K562 (cell line): ENCODE measurements around the gene TANK. TPM values are rescaled to one million over a fixed set of nuclear protein-coding genes. Genes with fewer than 3 reads are reported as not detected.

Source experiments
- ATAC-seq: fragments of 200-7000 bp; cut with Tn5 transposase; 3 replicates; pipeline ENCODE4 v1.9.1; 2020; ENCODE audit warnings: moderate library complexity
- BruUV-seq: library from RNA; stranded (reverse); fragments of 400-500 nt; replicated peaks from 2 replicates; lab custom pipeline; 2021; lab: Mats Ljungman, UMichigan
- CTCF ChIA-PET: fragments of 300-600 bp; formaldehyde crosslinking; extraction: SDS; loops from one replicate; lab custom pipeline; 2021; ENCODE audit warnings: low intra/inter-chr PET ratio; lab: Yijun Ruan, JAX
- POLR2A ChIA-PET: fragments of 300-600, 350-650 bp; sonication (Branson Sonifier 250); formaldehyde crosslinking; extraction: SDS; loops from one replicate; lab custom pipeline; 2021; ENCODE audit warnings: antibody characterized with exemption, inconsistent platforms; lab: Yijun Ruan, JAX
- DNase-seq, 4 experiments: peaks; one replicate each; pipeline versions ENCODE4 v3.0.0 to v3.0.0-alpha.2; 2011 to 2018; ENCODE audit warnings: low spot score in 3 of 4, mixed read lengths in 3 of 4; ENCODE audit errors: extremely low read depth in 1 of 4
- FAIRE-seq: peaks from 2 replicates; lab custom pipeline; 2011; peaks lifted over from hg19 to GRCh38; lab: Jason Lieb, UNC
- H2AFZ ChIP-seq: 2 replicates; pipeline ENCODE4 v1.6.0; 2011; ENCODE audit warnings: low read depth, low read length, control low read depth, inconsistent platforms
- H3K27ac ChIP-seq: fragments of 200-600 bp; 3 replicates; pipeline ENCODE4 v1.8.0; 2011; ENCODE audit warnings: low read depth, mild to moderate bottlenecking, control low read depth, inconsistent platforms, low read length, moderate library complexity, mixed read lengths; ENCODE audit errors: extremely low read depth
- H3K27me3 ChIP-seq, 2 experiments: fragments of 300-600 bp in 1 of 2; 2 replicates in 1 of 2; 3 replicates in 1 of 2; pipeline versions ENCODE4 v1.6.0 to v1.8.0; 2011; ENCODE audit warnings: inconsistent platforms in 2 of 2, low read length in 2 of 2, mild to moderate bottlenecking in 1 of 2, mixed read lengths in 1 of 2, moderate library complexity in 1 of 2; ENCODE audit not compliant: control insufficient read depth in 2 of 2, insufficient read depth in 2 of 2
- H3K36me3 ChIP-seq: fragments of 300-600 bp; 3 replicates; pipeline ENCODE4 v1.8.0; 2011; ENCODE audit warnings: mild to moderate bottlenecking, low read length, inconsistent platforms; ENCODE audit not compliant: control insufficient read depth, insufficient read depth
- H3K4me1 ChIP-seq, 2 experiments: fragments of 200-600 bp in 1 of 2; replicated peaks in 1 of 2; 2 replicates in 1 of 2; 3 replicates in 1 of 2; pipeline versions ENCODE4 v1.5.1 to v1.8.0; 2011; ENCODE audit warnings: inconsistent platforms in 2 of 2, low read length in 2 of 2, mild to moderate bottlenecking in 1 of 2, mixed read lengths in 1 of 2, moderate library complexity in 1 of 2; ENCODE audit not compliant: control insufficient read depth in 2 of 2, insufficient read depth in 2 of 2
- H3K4me2 ChIP-seq: 2 replicates; pipeline ENCODE4 v1.6.1; 2011; ENCODE audit warnings: low read length, control low read depth, inconsistent platforms, mixed read lengths; ENCODE audit not compliant: insufficient read depth
- H3K4me3 ChIP-seq: fragments of 200-600 bp; sonication (generic), shearing (Covaris generic); 2 replicates; pipeline ENCODE4 v1.5.1; 2016; ENCODE audit warnings: control low read depth, inconsistent platforms
- H3K79me2 ChIP-seq: fragments of 200-600 bp; 3 replicates; pipeline ENCODE4 v1.8.0; 2011; ENCODE audit warnings: low read length, inconsistent platforms; ENCODE audit not compliant: control insufficient read depth, insufficient read depth
- H3K9ac ChIP-seq, 2 experiments: 2 replicates each; pipeline versions ENCODE4 v1.6.0 to v1.6.1; 2011; ENCODE audit warnings: low read depth in 2 of 2, low read length in 2 of 2, control low read depth in 1 of 2, inconsistent platforms in 1 of 2, mild to moderate bottlenecking in 1 of 2, mixed read lengths in 1 of 2; ENCODE audit not compliant: insufficient read depth in 1 of 2
- H3K9me1 ChIP-seq: one replicate; pipeline ENCODE4 v1.6.0; 2011; ENCODE audit warnings: inconsistent platforms, mild to moderate bottlenecking, low read length, moderate library complexity; ENCODE audit not compliant: control insufficient read depth, insufficient read depth
- H3K9me3 ChIP-seq: replicated peaks from 2 replicates; pipeline ENCODE4 v1.5.1; 2011; ENCODE audit warnings: low read depth, low read length, inconsistent platforms; ENCODE audit not compliant: control insufficient read depth, insufficient read depth
- H4K20me1 ChIP-seq: replicated peaks from 2 replicates; pipeline ENCODE4 v1.6.1; 2011; ENCODE audit warnings: low read length, inconsistent platforms, mixed read lengths; ENCODE audit not compliant: control insufficient read depth, insufficient read depth
- CHD7 ChIP-seq: fragments of 200-600 bp; sonication (generic); IDR thresholded peaks from one replicate; pipeline ENCODE4 v1.6.1; 2012; ENCODE audit warnings: mild to moderate bottlenecking, low read depth, low read length, inconsistent platforms
- KAT8 ChIP-seq: fragments of 450-650 bp; IDR thresholded peaks from 2 replicates; pipeline ENCODE4 v1.6.1; 2016; ENCODE audit warnings: low read depth, mild to moderate bottlenecking
- KLF16 ChIP-seq: IDR thresholded peaks from 2 replicates; pipeline ENCODE4 v1.6.1; 2016; ENCODE audit warnings: antibody characterized with exemption
- PCBP2 ChIP-seq: fragments of 200-400 bp; formaldehyde crosslinking; IDR thresholded peaks from 2 replicates; pipeline ENCODE4 v1.6.1; 2018; ENCODE audit warnings: low read length, low read depth, mild to moderate bottlenecking, moderate library complexity; ENCODE audit not compliant: poor library complexity, severe bottlenecking
- SAFB2 ChIP-seq: fragments of 200-400 bp; formaldehyde crosslinking; IDR thresholded peaks from 2 replicates; pipeline ENCODE4 v1.6.1; 2018; ENCODE audit warnings: borderline replicate concordance, low read length, low read depth, moderate library complexity; ENCODE audit not compliant: severe bottlenecking
- WGBS: fragments of 100-300 bp; shearing (Covaris generic); methylation state at CpG from one replicate; pipeline ENCODE4 v1.1.6; 2016; ENCODE audit warnings: low coverage, mixed read lengths; ENCODE audit not compliant: insufficient coverage; ENCODE audit errors: missing lambda C conversion rate; 5-methylcytosine and 5-hydroxymethylcytosine counted together
- in situ Hi-C: fragments of 300-500 bp; cut with MboI; formaldehyde crosslinking; loops from 4 replicates; pipeline ENCODE4 v1.15.0; 2018; ENCODE audit warnings: inconsistent platforms, mixed read lengths
- intact Hi-C: fragments of 100-400 bp; cut with micrococcal nuclease; formaldehyde crosslinking; loops from 2 replicates; pipeline ENCODE4 v1.14.2; 2022
- polyA plus RNA-seq, 8 experiments: library from polyadenylated mRNA; depleted of rRNA in 4 of 8; stranded (reverse) in 5 of 8; unstranded in 3 of 8; fragments of >200 nt; fragmentation: Nextera tagmentation in 2 of 8; fragmentation: Illumina TruSeq in 1 of 8; extraction: Ambion mirVana in 2 of 8; extraction: Trizol in 1 of 8; gene quantifications; 2 replicates each; pipeline versions ENCODE4 v1.2.1 to v1.2.3, GENCODE V29; 2011 to 2014; ENCODE audit warnings: inconsistent platforms in 1 of 8, missing spikeins in 1 of 8
- total RNA-seq, 7 experiments: library from RNA; depleted of rRNA in 6 of 7; stranded (reverse); fragments of >200 nt in 6 of 7; fragmentation: Illumina TruSeq in 2 of 7; extraction: Trizol in 2 of 7; gene quantifications; 2 replicates each; pipeline versions ENCODE4 v1.2.1 to v1.2.3, GENCODE V29; 2011 to 2021; ENCODE audit warnings: low replicate concordance in 1 of 7

Gene TANK
- total and polyA plus RNA-seq, 9 of the 15 experiments (the other 6 are each of a cell fraction or from before 2014, with no cell fraction given) = 43.0 to 91.5 (median 54.4) TPM

- H3K9me3 ChIP-seq = no peaks in the 10 kb centered on the region
- no peak for DNase-seq
- no peak overlapping the region for H3K27ac ChIP-seq
- H4K20me1 ChIP-seq = no peaks in the 10 kb centered on the region
- no peak for ATAC-seq
- no TSS peak for BruUV-seq
- peaks cover 0 to 40% of the 10 kb centered on the region in 2 experiments for H3K4me1 ChIP-seq
- peaks cover 68% of the 10 kb centered on the region for H3K79me2 ChIP-seq
- TF ChIP-seq PCBP2 (peak; percentile 68), KAT8 (no peak)
- in situ Hi-C loops (no loop called here), intact Hi-C loops (no loop called here)
- H3K27me3 ChIP-seq = no peaks in the 10 kb centered on the region
- no peak overlapping the region for H3K9ac ChIP-seq
- ChIA-PET POLR2A (no interaction called here), CTCF (no interaction called here)
- no peak for FAIRE-seq
- H2AFZ ChIP-seq = no peak overlapping the region
- H3K9me1 ChIP-seq = no peaks in the 10 kb centered on the region
- no peak overlapping the region for H3K4me3 ChIP-seq
- H3K4me2 ChIP-seq = no peak overlapping the region
- peaks cover 24% of the 10 kb centered on the region; the same call in 2 of the 3 replicates for H3K36me3 ChIP-seq
- WGBS = 92% methylated on average over 2 of the region's 2 CpGs
These were observed 9.1 kb downstream of the TANK start for GRCh38 chr2:161169335-161169734.

GRCh38 chr2:161170377-161170776 lies 10.1 kb downstream of the TANK start:
- H3K4me2 ChIP-seq = no peak overlapping the region
- no TSS peak for BruUV-seq
- no peaks in the 10 kb centered on the region for H3K9me1 ChIP-seq
- H3K9me3 ChIP-seq = no peaks in the 10 kb centered on the region
- peaks cover 0 to 40% of the 10 kb centered on the region in 2 experiments for H3K4me1 ChIP-seq
- H2AFZ ChIP-seq = no peak overlapping the region
- intact Hi-C loops (no loop called here), in situ Hi-C loops (no loop called here)
- H3K79me2 ChIP-seq = peaks cover 69% of the 10 kb centered on the region
- H3K36me3 ChIP-seq = peaks cover 21% of the 10 kb centered on the region
- FAIRE-seq (no peak), DNase-seq (no peak), ATAC-seq (no peak)
- H3K4me3 ChIP-seq = no peak overlapping the region
- no peaks in the 10 kb centered on the region for H4K20me1 ChIP-seq
- CTCF ChIA-PET = no interaction called here
- POLR2A ChIA-PET = no interaction called here
- H3K9ac ChIP-seq = no peak overlapping the region
- H3K27me3 ChIP-seq = no peaks in the 10 kb centered on the region
- no peak overlapping the region for H3K27ac ChIP-seq
- 74% methylated on average over 6 of the region's 6 CpGs for WGBS
- TF ChIP-seq SAFB2 (no peak), KLF16 (no peak), CHD7 (no peak)
